ENCODE results near the gene SRPK3.

The SRPK3 gene

GRCh38 chrX:153769865-153770600 lies 10.8 kb upstream of the SRPK3 start:
- DNase-seq (ENCODE audit: low read depth in 4 of 4, low spot score in 1 of 4), result no peak

- DNase-seq (ENCODE audit: low read depth in 4 of 4, low spot score in 1 of 4), result no peak
Measured at GRCh38 chrX:153770601-153771414, 10.0 kb upstream of the SRPK3 start.

- DNase-seq (ENCODE audit: low read depth in 4 of 4, low spot score in 1 of 4), result no peak
Measured at GRCh38 chrX:153771415-153772315, 9.2 kb upstream of the SRPK3 start.

- DNase-seq (ENCODE audit: low read depth in 4 of 4, low spot score in 1 of 4), result no peak
Measured at GRCh38 chrX:153772316-153773217, 8.3 kb upstream of the SRPK3 start.

GRCh38 chrX:153773218-153773611 lies 7.6 kb upstream of the SRPK3 start:
- no peak for DNase-seq (ENCODE audit: low read depth in 4 of 4, low spot score in 1 of 4)

- no peak for DNase-seq (ENCODE audit: low read depth in 4 of 4, low spot score in 1 of 4)
Measured at GRCh38 chrX:153773741-153774575, 6.9 kb upstream of the SRPK3 start.

GRCh38 chrX:153774576-153775292 lies 6.1 kb upstream of the SRPK3 start:
- no peak for DNase-seq (ENCODE audit: low read depth in 4 of 4, low spot score in 1 of 4)

- DNase-seq (ENCODE audit: low read depth in 4 of 4, low spot score in 1 of 4), result no peak
Measured at GRCh38 chrX:153775293-153776119, 5.3 kb upstream of the SRPK3 start.

- no peak for DNase-seq (ENCODE audit: low read depth in 4 of 4, low spot score in 1 of 4)
Measured at GRCh38 chrX:153776120-153776599, 4.7 kb upstream of the SRPK3 start.

- DNase-seq (ENCODE audit: low read depth in 4 of 4, low spot score in 1 of 4), result no peak
Measured at GRCh38 chrX:153776611-153777045, 4.2 kb upstream of the SRPK3 start.

GRCh38 chrX:153777261-153778090 lies 3.4 kb upstream of the SRPK3 start:
- no peak for DNase-seq (ENCODE audit: low read depth in 4 of 4, low spot score in 1 of 4)

GRCh38 chrX:153778181-153778580 lies 2.7 kb upstream of the SRPK3 start:
- DNase-seq (ENCODE audit: low read depth in 4 of 4, low spot score in 1 of 4), result no peak

GRCh38 chrX:153778684-153779101 lies 2.1 kb upstream of the SRPK3 start:
- no peak for DNase-seq (ENCODE audit: low read depth in 4 of 4, low spot score in 1 of 4)

- no peak for DNase-seq (ENCODE audit: low read depth in 4 of 4, low spot score in 1 of 4)
Measured at GRCh38 chrX:153779891-153780677, 757 bp upstream of the SRPK3 start.

- DNase-seq (ENCODE audit: low read depth in 4 of 4, low spot score in 1 of 4), result no peak
Measured at GRCh38 chrX:153781428-153782047, 697 bp downstream of the SRPK3 start.

GRCh38 chrX:153782313-153782712 lies 1.5 kb downstream of the SRPK3 start:
- no peak for DNase-seq (ENCODE audit: low read depth in 4 of 4, low spot score in 1 of 4)
